Activated CD4-positive, alpha-beta memory T cell treated with anti-CD3 and anti-CD28 coated beads for 36 hours (primary cell): ENCODE results near the gene INPP5E. TPM values are rescaled to one million over a fixed set of nuclear protein-coding genes. Genes with fewer than 3 reads are reported as not detected.

ENCODE experiments used
- CTCF ChIA-PET: fragments of 350-600 bp; sonication (Branson Sonifier 250); formaldehyde crosslinking; loops from one replicate; lab custom pipeline; 2021; ENCODE audit warnings: antibody characterized with exemption, inconsistent platforms; lab: Charles Lee
- POLR2A ChIA-PET: fragments of 350-600 bp; sonication (Branson Sonifier 250); formaldehyde crosslinking; loops from one replicate; lab custom pipeline; 2021; ENCODE audit warnings: antibody characterized with exemption; lab: Charles Lee
- DNase-seq: peaks from one replicate; pipeline ENCODE4 v3.0.0-alpha.2; 2020
- H3K27ac Mint-ChIP-seq: one replicate; pipeline ENCODE4 v1.8.0; 2021; ENCODE audit warnings: mixed read lengths
- H3K27me3 Mint-ChIP-seq: one replicate; pipeline ENCODE4 v1.8.0; 2021; ENCODE audit warnings: mixed read lengths
- H3K36me3 Mint-ChIP-seq: one replicate; pipeline ENCODE4 v1.8.0; 2021; ENCODE audit warnings: mixed read lengths
- H3K4me1 Mint-ChIP-seq: one replicate; pipeline ENCODE4 v1.8.0; 2021; ENCODE audit warnings: low read depth, mixed read lengths
- H3K4me3 Mint-ChIP-seq: one replicate; pipeline ENCODE4 v1.8.0; 2021; ENCODE audit warnings: mild to moderate bottlenecking, mixed read lengths
- H3K9me3 Mint-ChIP-seq: one replicate; pipeline ENCODE4 v1.8.0; 2021; ENCODE audit warnings: mixed read lengths
- intact Hi-C: fragments of 100-400 bp; cut with micrococcal nuclease; formaldehyde crosslinking; loops from one replicate; pipeline ENCODE4 v1.15.1; 2023
- total RNA-seq, 2 experiments: library from RNA; stranded (reverse); gene quantifications; one replicate each; pipeline ENCODE4 v1.2.3, GENCODE V29; 2021

INPP5E gene
- total RNA-seq, 2 experiments from 2014 or later, result 18.8 to 21.3 TPM

DNA sequence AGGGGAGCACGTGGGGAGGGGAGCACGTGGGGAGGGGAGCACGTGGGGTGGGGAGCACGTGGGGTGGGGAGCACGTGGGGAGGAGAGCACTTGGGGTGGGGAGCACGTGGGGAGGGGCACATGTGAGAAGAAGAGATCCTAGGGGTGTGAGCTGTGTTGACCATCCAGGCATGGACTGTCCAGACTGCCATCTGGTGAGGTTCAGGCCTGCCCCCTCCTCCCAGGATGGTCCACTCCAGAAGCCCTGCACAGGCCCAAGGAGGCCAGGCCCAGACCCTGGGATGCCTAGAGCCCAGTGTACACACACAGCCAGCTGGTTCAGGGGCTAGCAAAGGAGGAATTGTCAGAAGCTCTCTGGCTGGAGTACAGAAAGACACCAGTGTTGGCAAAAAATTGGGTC is 42.0 kb downstream of the INPP5E start:
- ChIA-PET POLR2A (no interaction called here), CTCF (interaction anchor here (1.0 kb wide), 1 partner anchor 34 kb away, joined by 3 read pairs; the partner anchor contains the start of gene DNLZ)
- intact Hi-C loops, result no loop called here
- H3K9me3 Mint-ChIP-seq, result no peaks in the 10 kb centered on the region
- H3K36me3 Mint-ChIP-seq, result peaks cover 40% of the 10 kb centered on the region
- no peak overlapping the region for H3K4me3 Mint-ChIP-seq
- DNase-seq, result no peak
- peaks cover 29% of the 10 kb centered on the region for H3K4me1 Mint-ChIP-seq
- H3K27me3 Mint-ChIP-seq, result no peaks in the 10 kb centered on the region
- no peak overlapping the region for H3K27ac Mint-ChIP-seq

GRCh38 chr9:136396219-136396515 is 43.5 kb downstream of the INPP5E start:
- Mint-ChIP-seq H3K9me3 (no peaks in the 10 kb centered on the region), H3K36me3 (peaks cover 35% of the 10 kb centered on the region), H3K27ac (no peak overlapping the region), H3K4me1 (peaks cover 22% of the 10 kb centered on the region), H3K4me3 (no peak overlapping the region), H3K27me3 (no peaks in the 10 kb centered on the region)
- intact Hi-C loops, result no loop called here
- ChIA-PET POLR2A (no interaction called here), CTCF (no interaction called here)
- no peak for DNase-seq

DNA sequence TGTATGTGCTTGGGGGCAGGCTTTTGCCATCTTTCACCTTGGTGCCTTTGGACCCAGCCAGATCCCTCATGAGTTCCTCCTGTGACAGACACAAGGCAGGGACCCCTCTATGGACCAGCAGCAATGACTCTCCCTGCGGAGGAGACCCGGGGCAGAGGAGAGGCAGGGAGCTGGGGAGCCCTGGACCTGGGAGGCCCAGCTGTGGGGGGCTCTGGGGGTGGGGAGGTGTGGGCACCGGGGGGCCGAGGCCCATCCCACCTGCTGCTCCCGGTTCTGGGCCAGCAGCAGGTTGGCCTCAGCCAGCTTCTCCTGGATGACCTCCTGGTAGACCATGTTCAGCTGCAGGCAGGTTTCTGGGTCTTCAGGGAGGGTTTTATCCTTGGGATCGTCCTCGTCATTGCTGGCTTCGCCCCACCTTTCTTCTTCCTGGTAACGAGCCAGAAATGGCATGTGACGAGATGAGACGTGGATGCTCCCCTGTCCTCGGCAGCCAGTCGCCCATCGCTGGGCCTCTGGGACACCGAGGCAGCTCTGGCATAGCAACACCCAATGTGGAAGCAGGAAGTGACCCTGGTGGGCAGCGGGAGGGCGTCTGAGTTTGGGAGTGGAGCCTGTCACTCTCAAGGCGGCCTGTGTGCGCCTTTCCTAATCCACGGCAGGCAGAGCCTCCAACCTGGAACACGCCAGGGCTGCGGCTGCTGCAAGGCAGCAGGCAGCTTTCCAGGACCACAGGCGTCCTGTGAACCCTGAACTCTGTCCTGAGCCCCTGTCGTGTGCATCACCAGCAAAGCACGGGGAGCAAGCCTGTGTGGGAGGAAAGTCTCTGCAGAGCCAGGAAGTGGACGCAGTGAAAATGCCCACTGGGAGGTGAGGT is 44.1 kb downstream of the INPP5E start:
- peaks cover 19% of the 10 kb centered on the region for H3K4me1 Mint-ChIP-seq
- DNase-seq, result no peak
- peaks cover 35% of the 10 kb centered on the region for H3K36me3 Mint-ChIP-seq
- H3K4me3 Mint-ChIP-seq, result no peak overlapping the region
- POLR2A ChIA-PET, result no interaction called here
- H3K27ac Mint-ChIP-seq, result no peak overlapping the region
- CTCF ChIA-PET, result interaction anchor here (0.9 kb wide), 1 partner anchor 33 kb away, joined by 3 read pairs; no protein-coding TSS in a partner anchor
- H3K27me3 Mint-ChIP-seq, result no peaks in the 10 kb centered on the region
- intact Hi-C loops, result no loop called here
- H3K9me3 Mint-ChIP-seq, result no peaks in the 10 kb centered on the region

- no peak overlapping the region for H3K4me3 Mint-ChIP-seq
- H3K9me3 Mint-ChIP-seq, result no peaks in the 10 kb centered on the region
- ChIA-PET CTCF (interaction anchor here (0.9 kb wide), 1 partner anchor 32 kb away, joined by 3 read pairs; no protein-coding TSS in a partner anchor), POLR2A (no interaction called here)
- no peak overlapping the region for H3K27ac Mint-ChIP-seq
- peaks cover 35% of the 10 kb centered on the region for H3K36me3 Mint-ChIP-seq
- intact Hi-C loops, result no loop called here
- H3K4me1 Mint-ChIP-seq, result peaks cover 17% of the 10 kb centered on the region
- no peaks in the 10 kb centered on the region for H3K27me3 Mint-ChIP-seq
- DNase-seq, result no peak
These were observed 44.7 kb downstream of the INPP5E start for GRCh38 chr9:136395020-136395340.

- H3K4me3 Mint-ChIP-seq, result no peak overlapping the region
- H3K9me3 Mint-ChIP-seq, result no peaks in the 10 kb centered on the region
- ChIA-PET POLR2A (no interaction called here), CTCF (interaction anchor here (0.6 kb wide), 1 partner anchor 32 kb away, joined by 3 read pairs; no protein-coding TSS in a partner anchor)
- DNase-seq, result no peak
- intact Hi-C loops, result no loop called here
- H3K36me3 Mint-ChIP-seq, result peaks cover 37% of the 10 kb centered on the region
- H3K27me3 Mint-ChIP-seq, result no peaks in the 10 kb centered on the region
- peaks cover 17% of the 10 kb centered on the region for H3K4me1 Mint-ChIP-seq
- no peak overlapping the region for H3K27ac Mint-ChIP-seq
These were observed 45.2 kb downstream of the INPP5E start for GRCh38 chr9:136394312-136395019.

GRCh38 chr9:136393531-136393930 is 46.1 kb downstream of the INPP5E start:
- intact Hi-C loops, result no loop called here
- H3K27ac Mint-ChIP-seq, result no peak overlapping the region
- H3K4me3 Mint-ChIP-seq, result no peak overlapping the region
- CTCF ChIA-PET, result interaction anchor here (0.6 kb wide), 1 partner anchor 31 kb away, joined by 3 read pairs; no protein-coding TSS in a partner anchor
- POLR2A ChIA-PET, result no interaction called here
- peaks cover 36% of the 10 kb centered on the region for H3K36me3 Mint-ChIP-seq
- DNase-seq, result no peak
- H3K27me3 Mint-ChIP-seq, result no peaks in the 10 kb centered on the region
- H3K4me1 Mint-ChIP-seq, result peaks cover 9% of the 10 kb centered on the region
- no peaks in the 10 kb centered on the region for H3K9me3 Mint-ChIP-seq

DNA sequence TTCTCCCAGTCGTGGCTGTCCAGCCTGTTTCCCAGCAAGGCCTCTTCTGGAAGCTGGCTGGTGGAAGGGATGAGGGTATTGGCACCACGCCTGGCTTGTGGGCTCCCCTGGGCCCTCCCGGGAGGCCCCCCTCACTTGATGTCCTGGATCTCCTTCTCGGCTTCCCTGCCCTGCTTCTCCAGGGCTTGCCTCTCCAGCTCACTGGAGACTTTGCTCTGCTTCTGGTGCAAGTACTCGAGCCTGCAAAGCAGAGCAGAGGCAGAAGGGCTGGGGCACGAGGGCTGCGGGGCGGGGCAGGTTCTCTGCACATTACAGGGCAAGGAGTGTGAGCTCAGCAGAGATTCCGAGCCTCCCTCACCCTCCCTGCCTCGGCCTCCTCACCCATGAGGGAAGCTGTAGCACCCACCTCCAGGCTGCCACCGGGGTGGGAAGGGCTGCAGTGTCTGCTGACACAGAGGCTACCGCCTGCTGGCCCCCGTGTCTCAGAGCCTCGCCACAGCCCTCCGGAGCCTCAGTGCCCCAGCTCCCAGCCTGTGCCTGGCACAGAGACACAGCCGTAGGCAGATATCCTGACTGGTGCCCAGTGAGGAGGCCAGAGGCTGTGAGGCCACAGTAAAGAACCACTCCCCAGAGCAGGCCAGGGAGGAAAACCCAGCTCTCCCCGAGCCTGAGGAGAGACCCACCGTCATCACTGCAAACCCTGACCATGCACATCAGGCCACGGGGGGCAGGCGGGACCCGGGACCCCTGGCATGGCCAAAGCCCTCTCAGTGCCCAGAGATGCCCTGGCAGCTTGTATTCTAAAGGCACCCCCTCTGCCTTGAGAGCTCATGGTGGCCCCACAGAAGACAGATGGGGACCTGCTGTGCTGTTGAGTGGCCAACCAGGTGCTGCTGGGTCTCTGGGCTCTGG is 46.9 kb downstream of the INPP5E start:
- H3K27ac Mint-ChIP-seq, result no peak overlapping the region
- ChIA-PET POLR2A (no interaction called here), CTCF (interaction anchor here (1.4 to 1.7 kb wide), 2 partner anchors 8 to 30 kb away, joined by 3 to 4 read pairs; partner anchors contain the start of gene DNLZ)
- no peak for DNase-seq
- no peak overlapping the region for H3K4me3 Mint-ChIP-seq
- H3K4me1 Mint-ChIP-seq, result peaks cover 3% of the 10 kb centered on the region
- intact Hi-C loops, result no loop called here
- no peaks in the 10 kb centered on the region for H3K27me3 Mint-ChIP-seq
- H3K9me3 Mint-ChIP-seq, result no peaks in the 10 kb centered on the region
- peaks cover 34% of the 10 kb centered on the region for H3K36me3 Mint-ChIP-seq

- no peaks in the 10 kb centered on the region for H3K27me3 Mint-ChIP-seq
- CTCF ChIA-PET, result interaction anchor here (0.9 to 1.7 kb wide), 4 partner anchors 9 to 29 kb away, joined by 3 to 4 read pairs (median 4); partner anchors contain the start of gene DNLZ
- no peaks in the 10 kb centered on the region for H3K9me3 Mint-ChIP-seq
- DNase-seq, result no peak
- H3K4me1 Mint-ChIP-seq, result peaks cover under 1% of the 10 kb centered on the region
- POLR2A ChIA-PET, result no interaction called here
- peaks cover 36% of the 10 kb centered on the region for H3K36me3 Mint-ChIP-seq
- intact Hi-C loops, result no loop called here
- H3K27ac Mint-ChIP-seq, result no peak overlapping the region
- no peak overlapping the region for H3K4me3 Mint-ChIP-seq
These were observed 47.7 kb downstream of the INPP5E start for GRCh38 chr9:136391737-136392537.

GRCh38 chr9:136389396-136389795 is 50.2 kb downstream of the INPP5E start:
- intact Hi-C loops, result no loop called here
- CTCF ChIA-PET, result interaction anchor here (1.1 kb wide), 1 partner anchor 26 kb away, joined by 3 read pairs; the partner anchor contains the start of gene DNLZ
- no peaks in the 10 kb centered on the region for H3K27me3 Mint-ChIP-seq
- peaks cover 36% of the 10 kb centered on the region for H3K36me3 Mint-ChIP-seq
- no peak overlapping the region for H3K4me3 Mint-ChIP-seq
- H3K4me1 Mint-ChIP-seq, result peaks cover 2% of the 10 kb centered on the region
- no peak for DNase-seq
- no peaks in the 10 kb centered on the region for H3K9me3 Mint-ChIP-seq
- no peak overlapping the region for H3K27ac Mint-ChIP-seq
- POLR2A ChIA-PET, result no interaction called here

DNA sequence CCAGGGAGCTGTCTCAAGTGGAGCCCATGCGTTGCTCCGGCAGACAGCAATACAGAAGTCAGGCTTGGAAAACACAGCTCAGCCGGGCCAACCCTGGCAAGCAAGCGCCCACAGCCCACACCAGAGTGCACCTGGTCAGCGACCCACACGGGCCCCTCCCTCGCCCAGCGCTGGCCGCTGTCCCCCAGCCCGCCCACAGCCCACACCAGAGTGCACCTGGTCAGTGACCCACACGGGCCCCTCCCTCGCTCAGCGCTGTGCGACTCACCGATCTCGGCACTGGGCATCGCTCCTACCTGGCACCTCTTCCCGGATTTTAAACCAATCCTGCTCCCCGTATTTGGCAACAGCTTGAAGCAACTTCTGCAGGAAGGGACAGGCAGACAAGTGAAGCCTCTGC is 52.4 kb downstream of the INPP5E start:
- no peaks in the 10 kb centered on the region for H3K9me3 Mint-ChIP-seq
- no peaks in the 10 kb centered on the region for H3K27me3 Mint-ChIP-seq
- POLR2A ChIA-PET, result interaction anchor here (1.0 kb wide), 1 partner anchor 12 kb away, joined by 3 read pairs; no protein-coding TSS in a partner anchor
- no peak for DNase-seq
- peaks cover 2% of the 10 kb centered on the region for H3K4me1 Mint-ChIP-seq
- no peak overlapping the region for H3K27ac Mint-ChIP-seq
- intact Hi-C loops, result no loop called here
- H3K4me3 Mint-ChIP-seq, result no peak overlapping the region
- H3K36me3 Mint-ChIP-seq, result peaks cover 37% of the 10 kb centered on the region
- CTCF ChIA-PET, result interaction anchor here (0.6 kb wide), 1 partner anchor 101 kb away, joined by 3 read pairs; no protein-coding TSS in a partner anchor

GRCh38 chr9:136386018-136386417 is 53.6 kb downstream of the INPP5E start:
- POLR2A ChIA-PET, result interaction anchor here (0.6 kb wide), 1 partner anchor 765 kb away, joined by 3 read pairs; no protein-coding TSS in a partner anchor
- intact Hi-C loops, result no loop called here
- H3K9me3 Mint-ChIP-seq, result no peaks in the 10 kb centered on the region
- H3K4me3 Mint-ChIP-seq, result no peak overlapping the region
- H3K4me1 Mint-ChIP-seq, result peaks cover 2% of the 10 kb centered on the region
- no peak overlapping the region for H3K27ac Mint-ChIP-seq
- DNase-seq, result no peak
- CTCF ChIA-PET, result interaction anchor here (1.0 kb wide), 1 partner anchor 23 kb away, joined by 4 read pairs; the partner anchor contains the start of gene DNLZ
- H3K36me3 Mint-ChIP-seq, result peaks cover 29% of the 10 kb centered on the region
- H3K27me3 Mint-ChIP-seq, result no peaks in the 10 kb centered on the region
